HepG2 (cell line): ENCODE data around the gene NMU. TPM values are rescaled to one million over a fixed set of nuclear protein-coding genes. Genes with fewer than 3 reads are reported as not detected.

ENCODE experiments used
- ATAC-seq: fragments of 200-7000 bp; cut with Tn5 transposase; 3 replicates; pipeline ENCODE4 v1.9.1; 2020; ENCODE audit warnings: mild to moderate bottlenecking, moderate library complexity
- BruUV-seq: library from RNA; stranded (reverse); fragments of 400-500 nt; replicated peaks from 2 replicates; lab custom pipeline; 2021; lab: Mats Ljungman, UMichigan
- CTCF ChIA-PET: fragments of 300-600 bp; formaldehyde crosslinking; extraction: SDS; loops from one replicate; lab custom pipeline; 2021; ENCODE audit warnings: low total read pairs, inconsistent platforms, low intra/inter-chr PET ratio; lab: Yijun Ruan, JAX
- POLR2A ChIA-PET: fragments of 350-600 bp; sonication (Branson Sonifier 250); formaldehyde crosslinking; loops from one replicate; lab custom pipeline; 2020; ENCODE audit warnings: antibody characterized with exemption, inconsistent platforms; lab: Yijun Ruan, JAX
- DNase-seq: peaks from one replicate; pipeline ENCODE4 v3.0.0-alpha.2; 2015; ENCODE audit warnings: low spot score
- FAIRE-seq: peaks from 3 replicates; lab custom pipeline; 2011; peaks lifted over from hg19 to GRCh38; lab: Jason Lieb, UNC
- H2AFZ ChIP-seq: one replicate; pipeline ENCODE4 v1.6.1; 2011; ENCODE audit warnings: low read length, inconsistent platforms
- H3K27ac ChIP-seq: fragments of 300-600 bp; 3 replicates; pipeline ENCODE4 v1.8.0; 2011; ENCODE audit warnings: mixed run types, mild to moderate bottlenecking, mixed read lengths, low read length, inconsistent platforms; ENCODE audit not compliant: insufficient read depth; ENCODE audit errors: extremely low read length
- H3K27me3 ChIP-seq, 2 experiments: fragments of 200-600 bp in 1 of 2; 2 replicates in 1 of 2; 3 replicates in 1 of 2; pipeline versions ENCODE4 v1.6.0 to v1.8.0; 2011; ENCODE audit warnings: low read length in 2 of 2, mild to moderate bottlenecking in 2 of 2, moderate library complexity in 2 of 2, inconsistent platforms in 1 of 2; ENCODE audit not compliant: insufficient read depth in 2 of 2, control insufficient read depth in 1 of 2
- H3K36me3 ChIP-seq, 2 experiments: fragments of 200-600 bp in 1 of 2; replicated peaks in 1 of 2; 2 replicates in 1 of 2; 3 replicates in 1 of 2; pipeline versions ENCODE4 v1.5.1 to v1.8.0; 2011; ENCODE audit warnings: low read length in 2 of 2, inconsistent platforms in 1 of 2; ENCODE audit not compliant: insufficient read depth in 2 of 2, control insufficient read depth in 1 of 2
- H3K4me1 ChIP-seq: 2 replicates; pipeline ENCODE4 v1.5.1; 2012; ENCODE audit warnings: low read length, inconsistent platforms; ENCODE audit not compliant: insufficient read depth
- H3K4me2 ChIP-seq: 2 replicates; pipeline ENCODE4 v1.6.0; 2011; ENCODE audit warnings: low read depth, low read length, inconsistent platforms
- H3K4me3 ChIP-seq, 3 experiments: fragments of 200-600 bp in 1 of 3; sonication (generic), shearing (Covaris generic) in 1 of 3; replicated peaks in 1 of 3; 2 replicates each; pipeline ENCODE4 v1.5.1; 2011 to 2016; ENCODE audit warnings: low read length in 3 of 3, inconsistent platforms in 2 of 3, low read depth in 2 of 3, mild to moderate bottlenecking in 2 of 3, control low read depth in 1 of 3, mixed read lengths in 1 of 3; ENCODE audit not compliant: insufficient read depth in 1 of 3
- H3K79me2 ChIP-seq: one replicate; pipeline ENCODE4 v1.6.1; 2011; ENCODE audit warnings: low read length, inconsistent platforms; ENCODE audit not compliant: insufficient read depth
- H3K9ac ChIP-seq: 2 replicates; pipeline ENCODE4 v1.6.0; 2011; ENCODE audit warnings: mild to moderate bottlenecking, low read depth, low read length, inconsistent platforms; ENCODE audit not compliant: insufficient read depth
- H3K9me3 ChIP-seq: 2 replicates; pipeline ENCODE4 v1.5.1; 2012; ENCODE audit warnings: mild to moderate bottlenecking, low read length
- H4K20me1 ChIP-seq: 2 replicates; pipeline ENCODE4 v1.6.0; 2011; ENCODE audit warnings: inconsistent platforms, mild to moderate bottlenecking, low read length, moderate library complexity; ENCODE audit not compliant: insufficient read depth
- ATF1 ChIP-seq: IDR thresholded peaks from 2 replicates; pipeline ENCODE4 v1.6.1; 2016; ENCODE audit warnings: mild to moderate bottlenecking, control low read depth
- E2F5 ChIP-seq: sonication (generic); formaldehyde crosslinking; conservative IDR thresholded peaks from 2 replicates; pipeline ENCODE4 v1.4.0; 2020; ENCODE audit warnings: missing genetic modification reagents
- EED ChIP-seq: sonication (generic); formaldehyde crosslinking; IDR thresholded peaks from 2 replicates; pipeline ENCODE4 v1.5.0; 2020; ENCODE audit warnings: mild to moderate bottlenecking, missing genetic modification reagents
- FOXO1 ChIP-seq: sonication (generic); formaldehyde crosslinking; IDR thresholded peaks from 2 replicates; pipeline ENCODE4 v1.4.0; 2020; ENCODE audit warnings: missing genetic modification reagents
- MAZ ChIP-seq, 2 experiments: sonication (generic) in 1 of 2; formaldehyde crosslinking in 1 of 2; IDR thresholded peaks; 2 replicates each; pipeline versions ENCODE4 v1.5.0 to v1.6.1; 2012 to 2020; ENCODE audit warnings: low read depth in 2 of 2, mild to moderate bottlenecking in 2 of 2, borderline replicate concordance in 1 of 2, improper control_type of control experiment in 1 of 2, low read length in 1 of 2, missing genetic modification reagents in 1 of 2, moderate library complexity in 1 of 2
- NBN ChIP-seq: fragments of 450-650 bp; conservative IDR thresholded peaks from 2 replicates; pipeline ENCODE4 v1.6.1; 2017
- PHF21A ChIP-seq: sonication (generic); formaldehyde crosslinking; IDR thresholded peaks from 2 replicates; pipeline ENCODE4 v1.5.0; 2020; ENCODE audit warnings: mild to moderate bottlenecking, missing genetic modification reagents
- POLR2G ChIP-seq: fragments of 200-400 bp; formaldehyde crosslinking; IDR thresholded peaks from 2 replicates; pipeline ENCODE4 v1.6.1; 2018; ENCODE audit warnings: mild to moderate bottlenecking, low read depth, low read length, moderate library complexity
- SKI ChIP-seq: fragments of 450-650 bp; IDR thresholded peaks from one replicate; pipeline ENCODE4 v1.6.1; 2018; ENCODE audit warnings: mild to moderate bottlenecking; ENCODE audit not compliant: partially characterized antibody
- SKIL ChIP-seq: sonication (generic); formaldehyde crosslinking; IDR thresholded peaks from 2 replicates; pipeline ENCODE4 v1.8.0; 2022; ENCODE audit warnings: missing genetic modification reagents, mild to moderate bottlenecking, moderate library complexity, borderline replicate concordance
- TCF12 ChIP-seq, 2 experiments: fragments of 450-650 bp in 1 of 2; sonication (generic) in 1 of 2; formaldehyde crosslinking in 1 of 2; IDR thresholded peaks; 2 replicates each; pipeline versions ENCODE4 v1.6.1 to v1.8.0; 2017 to 2022; ENCODE audit warnings: antibody characterized with exemption in 1 of 2, mild to moderate bottlenecking in 1 of 2, missing genetic modification reagents in 1 of 2, moderate library complexity in 1 of 2
- TEAD2 ChIP-seq: sonication (generic); formaldehyde crosslinking; IDR thresholded peaks from 2 replicates; pipeline ENCODE4 v1.9.0; 2021; ENCODE audit warnings: missing genetic modification reagents
- ZNF367 ChIP-seq: sonication (generic); formaldehyde crosslinking; IDR thresholded peaks from 2 replicates; pipeline ENCODE4 v1.4.0; 2020; ENCODE audit warnings: missing genetic modification reagents, borderline replicate concordance
- ZNF558 ChIP-seq: sonication (generic); formaldehyde crosslinking; IDR thresholded peaks from 2 replicates; pipeline ENCODE4 v1.9.0; 2022; ENCODE audit warnings: mild to moderate bottlenecking, missing genetic modification reagents, borderline replicate concordance
- ZNF670 ChIP-seq: sonication (generic); formaldehyde crosslinking; IDR thresholded peaks from 2 replicates; pipeline ENCODE4 v1.8.0; 2022; ENCODE audit warnings: mild to moderate bottlenecking, missing genetic modification reagents, borderline replicate concordance
- ZZZ3 ChIP-seq: sonication (generic); formaldehyde crosslinking; IDR thresholded peaks from 2 replicates; pipeline ENCODE4 v1.4.0; 2020; ENCODE audit warnings: missing genetic modification reagents, mild to moderate bottlenecking, borderline replicate concordance
- WGBS: methylation state at CpG from one replicate; pipeline ENCODE4 v1.1.6; 2017; ENCODE audit warnings: low lambda C conversion rate; 5-methylcytosine and 5-hydroxymethylcytosine counted together
- in situ Hi-C: cut with HindIII; loops from 2 replicates; pipeline ENCODE4 v1.10.0; 2017; ENCODE audit warnings: low pct_unique_long_range_greater_than_20kb; ENCODE audit not compliant: extremely low pct_ligation_motif_present
- intact Hi-C: fragments of 100-400 bp; cut with micrococcal nuclease; formaldehyde crosslinking; loops from one replicate; pipeline ENCODE4 v1.10.0; 2022; ENCODE audit not compliant: unreplicated experiment
- polyA plus RNA-seq, 8 experiments: library from polyadenylated mRNA; depleted of rRNA in 3 of 8; stranded (reverse) in 7 of 8; unstranded in 1 of 8; fragments of >200 nt; fragmentation: Illumina TruSeq in 4 of 8; extraction: Trizol in 4 of 8; gene quantifications; 2 replicates each; pipeline versions ENCODE4 v1.2.1 to v1.2.3, GENCODE V29; 2011 to 2016; ENCODE audit warnings: low read depth in 4 of 8, missing spikeins in 1 of 8, mixed read lengths in 1 of 8; ENCODE audit not compliant: insufficient read depth in 1 of 8
- total RNA-seq, 5 experiments: library from RNA; depleted of rRNA; stranded (reverse); fragments of >200 nt; fragmentation: Illumina TruSeq; extraction: Trizol; gene quantifications; 2 replicates each; pipeline ENCODE4 v1.2.3, GENCODE V29; 2016; ENCODE audit warnings: low read depth in 1 of 5

The NMU gene
- total and polyA plus RNA-seq, 2 of the 13 experiments (the other 11 are each of a cell fraction or from before 2014, with no cell fraction given) = not detected

GRCh38 chr4:55633903-55634302 lies 2.2 kb downstream of the NMU start:
- no peak overlapping the region for H3K9ac ChIP-seq
- ChIA-PET CTCF (no interaction called here), POLR2A (no interaction called here)
- H3K79me2 ChIP-seq = no peaks in the 10 kb centered on the region
- no peak overlapping the region for H3K4me3 ChIP-seq
- in situ Hi-C loops (no loop called here), intact Hi-C loops (no loop called here)
- no peak for DNase-seq
- H3K4me2 ChIP-seq = no peak overlapping the region
- FAIRE-seq = no peak
- ATAC-seq = no peak
- H3K4me1 ChIP-seq = peaks cover 14% of the 10 kb centered on the region
- H3K27ac ChIP-seq = no peak overlapping the region
- H3K9me3 ChIP-seq = no peaks in the 10 kb centered on the region
- no TSS peak for BruUV-seq
- no peaks in the 10 kb centered on the region for H4K20me1 ChIP-seq
- no peak overlapping the region for H2AFZ ChIP-seq
- WGBS = 2% methylated on average over 6 of the region's 6 CpGs
- TF ChIP-seq NBN = no peak
- TF ChIP-seq ZZZ3 (CRISPR knock-in tag) = no peak
- TF ChIP-seq SKI = no peak
- no peak for TF ChIP-seq ZNF670 (CRISPR knock-in tag)
- no peak for TF ChIP-seq ATF1 (CRISPR knock-in tag)
- TF ChIP-seq MAZ (IDR thresholded peaks at IDR 0.05; ENCODE audit: borderline replicate concordance, low read depth, low read length) = no peak
- no peak for TF ChIP-seq MAZ (CRISPR knock-in tag; IDR thresholded peaks at IDR 0.05; ENCODE audit: low read depth)
- TF ChIP-seq FOXO1 (CRISPR knock-in tag) = no peak
- TF ChIP-seq ZNF558 (CRISPR knock-in tag) = no peak
- no peak for TF ChIP-seq TEAD2
- no peak for TF ChIP-seq EED (CRISPR knock-in tag)
- TF ChIP-seq PHF21A = no peak
- no peak for TF ChIP-seq SKIL
- no peak for TF ChIP-seq TCF12 (IDR thresholded peaks at IDR 0.05)
- no peak for TF ChIP-seq TCF12 (CRISPR knock-in tag; IDR thresholded peaks at IDR 0.05)
- no peak for TF ChIP-seq ZNF367 (CRISPR knock-in tag)
- no peak for TF ChIP-seq POLR2G
- no peak for TF ChIP-seq E2F5
- peaks cover 7 to 43% of the 10 kb centered on the region in 2 experiments for H3K27me3 ChIP-seq
- H3K36me3 ChIP-seq = no peaks in the 10 kb centered on the region
